Measurements from ENCODE around the gene ARSB. TPM values are rescaled to one million over a fixed set of nuclear protein-coding genes. Genes with fewer than 3 reads are reported as not detected.
"Not testable (repeated sequence)": the region's sequence is repeated elsewhere in the genome, so short reads cannot be mapped to it uniquely, and the experiment has no call there.

The ARSB gene
- total RNA-seq, 1 donor from 2014 or later: 7.0 TPM

DNA sequence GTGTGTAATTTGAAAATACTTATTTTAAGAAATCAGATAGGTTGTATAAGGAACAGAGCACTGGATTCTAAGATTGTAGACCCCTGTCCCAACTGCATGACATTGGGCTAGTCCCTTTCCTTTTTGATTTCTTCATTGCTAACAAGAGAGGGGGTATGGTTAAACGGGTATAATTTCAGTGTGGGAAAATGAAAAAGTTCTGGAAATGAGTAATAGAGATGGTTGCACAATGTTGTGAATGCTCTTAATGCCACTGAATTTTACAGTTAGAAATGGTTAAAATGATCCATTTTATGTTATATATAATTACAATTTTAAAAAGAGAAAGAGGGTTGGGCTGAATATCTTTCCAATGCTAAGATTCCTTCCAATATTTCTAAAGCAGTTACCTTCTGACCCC lies 233.2 kb downstream of the ARSB start:
- DNase-seq (ENCODE audit: low spot score) (no peak), ATAC-seq (no peak)
- intact Hi-C loops (cut with DNase I): no loop called here

DNA sequence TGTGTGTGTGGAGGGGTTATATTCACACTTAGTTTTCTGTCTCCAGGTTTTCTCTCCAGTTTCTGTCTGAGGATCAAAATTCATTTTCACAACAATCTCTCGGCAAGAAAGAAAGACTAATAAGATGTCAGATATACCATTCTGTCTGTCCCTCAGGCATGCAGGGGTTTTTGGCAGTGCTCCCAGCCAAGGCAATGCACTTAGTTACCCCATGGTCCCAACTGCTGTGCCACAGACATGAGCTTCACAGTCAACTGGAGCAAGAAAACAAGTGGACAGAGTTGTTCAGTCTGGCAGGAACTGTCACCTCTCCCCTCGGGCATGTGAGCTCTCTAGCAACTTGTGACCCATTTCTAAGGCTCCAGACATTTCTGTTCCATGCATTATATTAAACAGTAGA lies 234.8 kb downstream of the ARSB start:
- intact Hi-C loops (cut with DNase I): no loop called here
- no peak for DNase-seq (ENCODE audit: low spot score)
- no peak for ATAC-seq

- intact Hi-C loops (cut with DNase I): no loop called here
- DNase-seq (ENCODE audit: low spot score) (no peak), ATAC-seq (peak; percentile 92)
Observed at GRCh38 chr5:78747705-78748359, 237.3 kb downstream of the ARSB start.

GRCh38 chr5:78747055-78747454 lies 238.1 kb downstream of the ARSB start:
- ATAC-seq (peak; percentile 36), DNase-seq (ENCODE audit: low spot score) (no peak)
- intact Hi-C loops (cut with DNase I): no loop called here

DNA sequence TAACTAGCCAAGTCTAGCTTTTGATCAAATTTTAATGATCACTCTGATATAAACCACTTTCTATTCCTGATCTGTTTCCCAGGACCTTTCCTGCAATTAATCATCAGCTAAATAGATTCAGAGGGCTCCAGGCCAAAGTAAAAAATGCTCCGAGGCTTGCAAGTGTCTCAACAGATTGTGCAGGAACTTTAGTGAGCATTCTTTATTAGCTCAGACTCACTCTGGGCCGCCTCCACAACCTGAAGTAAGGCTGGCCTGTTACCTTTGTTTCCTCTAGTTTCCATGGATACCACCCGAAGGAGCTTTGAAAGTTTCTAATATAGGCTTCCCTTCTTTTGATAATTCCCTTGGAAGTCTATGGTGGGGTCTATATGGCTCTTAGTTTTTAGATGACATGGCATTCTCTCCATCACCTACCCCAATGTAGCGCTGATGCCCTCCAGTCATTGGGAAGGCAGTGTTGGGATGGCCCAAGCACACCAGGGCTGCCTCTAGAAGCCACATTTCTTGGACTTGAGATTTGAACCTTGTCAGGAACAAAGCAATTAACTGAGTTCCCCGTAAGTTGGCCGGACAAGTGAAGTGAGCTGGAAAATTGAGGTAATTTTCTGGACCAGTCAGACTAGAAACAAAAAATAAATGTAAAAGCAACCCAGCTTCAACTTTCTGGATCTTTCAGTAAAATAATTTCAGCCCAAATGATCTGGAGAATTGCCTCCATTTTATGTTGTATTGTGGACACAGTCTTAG lies 238.9 kb downstream of the ARSB start:
- DNase-seq (ENCODE audit: low spot score): no peak
- ATAC-seq: no peak
- intact Hi-C loops (cut with DNase I): no loop called here

DNA sequence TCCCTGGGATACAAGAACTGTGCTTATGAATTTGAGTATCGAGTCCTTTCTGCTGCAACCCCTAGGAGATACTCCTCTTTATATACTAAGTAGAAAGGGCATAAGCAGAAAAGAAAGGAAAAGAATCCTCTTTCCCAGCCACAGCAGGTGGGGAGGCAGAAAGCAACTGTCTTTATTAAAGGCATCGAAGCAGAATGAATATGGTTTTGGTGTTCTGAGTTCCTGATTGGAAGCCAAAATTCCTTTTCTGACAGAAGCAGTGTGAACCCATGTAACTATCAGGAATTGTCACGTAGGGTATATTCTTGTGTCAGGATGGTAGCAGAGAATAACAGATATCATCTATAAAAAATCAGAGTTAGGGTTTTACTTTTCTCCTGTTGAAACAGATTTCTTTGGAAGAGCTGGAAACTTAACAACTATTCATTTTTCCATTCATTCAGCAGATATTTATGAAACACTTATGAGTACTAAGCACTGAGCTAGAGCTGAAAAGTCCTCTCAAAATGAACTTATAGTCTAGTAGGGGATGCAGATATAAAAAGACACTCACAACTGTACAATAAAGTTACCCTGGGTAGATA lies 240.1 kb downstream of the ARSB start:
- intact Hi-C loops (cut with DNase I): no loop called here
- DNase-seq (ENCODE audit: low spot score): no peak
- ATAC-seq: no peak

DNA sequence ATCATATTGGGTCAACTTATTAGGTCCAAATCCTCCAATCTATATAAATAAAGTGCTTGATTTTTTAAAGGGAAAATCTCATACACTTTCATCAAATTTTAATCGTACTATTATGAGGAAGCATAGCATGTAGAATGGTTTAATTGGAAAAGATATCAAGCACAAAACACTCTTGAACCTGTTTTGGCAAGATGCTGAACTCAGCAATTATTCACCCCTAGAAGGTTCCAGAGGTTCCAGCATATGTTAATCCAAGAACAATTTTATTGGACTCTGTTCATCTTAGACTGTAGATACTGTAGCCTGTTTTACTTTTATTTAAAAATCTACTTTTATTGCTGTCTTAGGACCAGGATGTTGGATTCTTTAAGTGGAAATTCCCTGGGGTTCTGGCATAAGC lies 244.1 kb downstream of the ARSB start:
- ATAC-seq (no peak), DNase-seq (ENCODE audit: low spot score) (no peak)
- intact Hi-C loops (cut with DNase I): no loop called here

GRCh38 chr5:78738693-78739300 lies 246.3 kb downstream of the ARSB start:
- intact Hi-C loops (cut with DNase I): no loop called here
- ATAC-seq (no peak), DNase-seq (ENCODE audit: low spot score) (no peak)

GRCh38 chr5:78738104-78738503 lies 247.0 kb downstream of the ARSB start:
- intact Hi-C loops (cut with DNase I): no loop called here
- DNase-seq (ENCODE audit: low spot score) (no peak), ATAC-seq (no peak)

DNA sequence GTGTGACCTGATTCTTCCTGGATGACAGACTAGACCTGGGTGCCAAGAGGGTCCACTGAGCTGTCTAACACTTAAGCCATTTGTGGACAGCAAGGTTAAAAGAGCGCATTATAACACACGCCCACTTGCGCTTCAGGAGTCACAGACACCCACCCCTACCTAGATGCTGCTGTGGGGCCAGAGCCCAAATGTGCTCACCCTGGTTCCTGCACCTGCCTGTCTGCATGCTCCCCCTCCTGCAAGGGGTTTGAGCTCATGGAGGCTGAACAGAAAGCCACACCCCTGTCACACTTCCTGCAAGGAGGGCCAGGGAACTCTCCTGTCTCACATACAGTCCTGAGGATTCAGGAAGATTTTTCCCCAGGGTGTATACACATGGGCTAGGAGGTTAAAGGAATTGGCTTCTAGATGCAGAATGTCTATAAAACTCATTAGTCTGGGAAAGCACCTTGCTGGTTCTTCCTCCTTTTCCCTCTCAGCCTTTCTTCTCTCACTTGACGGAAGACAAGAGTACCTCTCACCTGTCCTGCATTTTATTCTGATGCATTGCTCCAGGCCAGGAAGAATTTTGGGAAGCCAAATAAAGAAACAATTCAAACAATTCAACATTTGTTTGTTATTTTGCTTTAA lies 249.2 kb downstream of the ARSB start:
- DNase-seq (ENCODE audit: low spot score) (no peak), ATAC-seq (no peak)
- intact Hi-C loops (cut with DNase I): no loop called here

DNA sequence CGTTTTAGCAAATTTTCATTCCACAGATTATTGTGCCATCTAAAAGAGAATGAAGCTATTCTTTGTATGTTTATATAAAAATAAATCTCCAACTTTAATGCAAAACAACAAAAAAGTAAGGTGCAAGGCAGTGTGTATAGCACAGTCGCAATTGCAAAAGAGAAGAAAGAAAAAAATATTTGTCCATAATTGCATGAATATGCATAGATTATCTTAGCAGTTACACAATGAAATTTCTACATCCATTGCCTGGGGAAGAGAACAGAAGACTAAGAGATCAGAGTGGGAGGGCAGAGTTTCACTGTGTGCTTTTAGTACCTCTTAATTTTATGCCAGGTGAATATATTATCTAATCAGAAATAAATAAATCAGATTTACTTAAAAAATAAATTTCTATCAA lies 250.2 kb downstream of the ARSB start:
- ATAC-seq (no peak), DNase-seq (ENCODE audit: low spot score) (no peak)
- intact Hi-C loops (cut with DNase I): no loop called here

DNA sequence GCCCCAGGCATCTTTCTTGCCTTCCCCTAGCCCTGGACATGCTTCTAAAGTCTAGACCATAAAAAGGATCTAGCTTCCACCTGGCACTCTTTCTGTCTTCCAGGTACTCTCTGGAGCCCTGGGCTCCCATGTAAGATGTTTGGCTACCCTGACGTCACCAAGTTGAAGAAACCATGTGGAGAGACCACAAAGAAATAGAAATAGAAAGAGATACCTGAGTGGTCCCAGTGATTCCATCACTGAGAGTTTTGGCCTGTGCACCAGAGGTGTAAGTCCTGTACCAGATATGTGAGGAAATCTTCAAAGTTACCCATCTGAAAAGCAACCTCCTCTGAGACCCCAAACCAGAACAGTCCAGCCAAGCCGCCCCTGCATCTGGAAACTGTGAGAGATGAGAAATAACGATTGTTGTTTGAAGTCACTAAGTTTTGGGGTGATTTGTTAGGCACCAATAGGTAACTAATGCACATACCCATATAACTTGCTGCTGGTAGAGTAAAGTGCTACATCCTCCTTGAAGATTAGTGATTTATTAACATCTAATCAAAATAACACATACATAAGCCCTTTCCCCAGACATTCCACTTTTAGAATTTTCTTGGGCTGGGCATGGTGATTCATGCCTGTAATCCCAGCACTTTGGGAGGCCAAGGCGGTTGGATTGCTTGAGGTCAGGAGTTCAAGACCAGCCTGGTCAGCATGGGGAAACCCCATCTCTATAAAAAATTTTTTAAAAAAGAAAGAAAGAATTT lies 250.8 kb downstream of the ARSB start:
- intact Hi-C loops (cut with DNase I): no loop called here
- no peak for DNase-seq (ENCODE audit: low spot score)
- no peak for ATAC-seq

- DNase-seq (ENCODE audit: low spot score); ATAC-seq; intact Hi-C loops (cut with DNase I): not testable (repeated sequence)
Observed at GRCh38 chr5:78732721-78733120, 252.4 kb downstream of the ARSB start.

GRCh38 chr5:78731884-78732283 lies 253.2 kb downstream of the ARSB start:
- intact Hi-C loops (cut with DNase I): no loop called here
- DNase-seq (ENCODE audit: low spot score) (no peak), ATAC-seq (no peak)

DNA sequence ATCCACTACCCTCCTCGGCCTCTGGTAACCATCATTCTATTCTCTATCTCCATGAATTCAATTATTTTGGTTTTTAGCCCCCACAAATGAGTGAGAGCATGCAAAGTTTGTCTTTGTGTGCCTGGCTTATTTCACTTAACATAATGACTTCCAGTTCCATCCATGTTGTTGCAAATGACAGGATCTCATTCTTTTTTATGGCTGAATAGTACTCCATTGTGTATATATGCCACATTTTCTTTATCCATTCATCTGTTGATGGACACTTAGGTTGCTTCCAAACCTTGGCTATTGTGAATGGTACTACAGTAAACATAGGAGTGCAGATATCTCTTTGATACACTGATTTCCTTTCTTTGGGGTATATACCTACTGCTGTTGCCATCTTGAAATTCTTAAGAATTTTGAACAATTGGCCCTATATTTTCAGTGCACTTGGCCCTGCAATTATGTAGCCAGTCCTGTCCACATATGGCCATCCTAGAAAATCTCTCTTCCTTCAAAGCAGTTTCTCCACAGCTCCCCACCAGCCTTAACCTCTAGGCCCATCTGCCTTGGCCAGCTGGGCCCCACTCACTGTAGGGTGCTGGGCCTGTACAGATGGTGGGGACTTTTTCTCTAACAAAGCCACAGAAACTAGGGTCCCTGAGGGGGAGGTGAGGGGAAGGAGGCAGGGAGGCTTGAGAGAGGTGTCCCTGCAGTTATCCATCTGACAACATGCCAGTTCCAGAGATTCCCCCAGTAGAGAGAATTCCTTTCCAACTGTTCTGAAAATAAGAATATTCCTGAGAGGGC lies 254.6 kb downstream of the ARSB start:
- intact Hi-C loops (cut with DNase I): no loop called here
- no peak for DNase-seq (ENCODE audit: low spot score)
- no peak for ATAC-seq

DNA sequence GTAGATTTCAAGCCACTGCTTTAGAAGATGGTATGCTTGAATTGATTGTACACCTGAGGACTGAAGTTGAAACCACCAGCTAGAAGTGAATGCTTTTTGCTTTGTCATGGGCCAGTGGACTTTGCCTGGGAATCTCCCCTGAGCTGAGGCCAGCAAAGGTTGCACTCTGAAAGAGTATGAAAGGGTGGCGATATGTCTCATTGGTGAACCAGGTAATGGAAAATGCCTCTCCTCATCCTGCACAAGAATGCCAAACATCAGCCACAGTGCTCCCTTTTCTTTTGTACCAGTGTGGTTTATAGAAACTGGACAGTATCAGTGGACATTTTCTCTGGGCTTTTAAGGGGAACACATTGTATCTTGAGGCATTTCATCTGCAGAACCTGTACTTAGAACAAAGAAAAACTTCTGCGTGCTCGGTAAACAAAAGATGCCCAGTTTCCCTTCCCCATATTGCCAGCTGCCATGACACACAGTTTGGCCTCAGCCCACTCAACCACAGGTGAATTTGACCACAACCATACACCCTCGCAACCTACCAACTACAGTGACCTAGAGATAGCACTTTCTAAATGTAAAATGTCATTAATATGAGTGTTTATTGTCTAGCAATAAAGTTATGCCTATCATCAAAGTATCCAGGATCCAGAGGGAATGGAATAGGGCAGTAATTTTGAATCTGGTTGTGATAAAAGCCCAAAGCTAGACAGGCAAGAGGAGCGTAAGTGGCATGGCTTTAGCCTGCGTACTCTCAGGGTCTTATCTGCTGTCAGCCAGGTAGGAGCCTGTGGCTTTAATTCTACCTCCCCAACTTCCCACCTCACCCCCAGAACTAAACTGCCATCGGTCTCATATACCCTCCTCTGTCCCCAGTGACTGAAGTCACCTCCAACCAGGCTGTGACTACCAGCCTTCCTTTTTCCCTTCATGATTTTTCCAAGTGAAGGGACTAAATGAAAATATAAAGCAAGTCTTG lies 257.0 kb downstream of the ARSB start:
- DNase-seq (ENCODE audit: low spot score) (no peak), ATAC-seq (no peak)
- intact Hi-C loops (cut with DNase I): no loop called here
